Gastrocnemius medialis (tissue), 4 donors: ENCODE data around the gene DPM2. TPM values are rescaled to one million over a fixed set of nuclear protein-coding genes. Genes with fewer than 3 reads are reported as not detected.

Source experiments
- ATAC-seq, 2 donors: fragments of 150-250 bp; one replicate each; pipeline ENCODE4 v1.9.1; 2016
- DNase-seq, 2 donors: peaks; one replicate each; pipeline ENCODE4 v3.0.0-alpha.2; 2019
- H3K27ac ChIP-seq, 4 donors: fragments of 200-600 bp; sonication (generic); 1 replicate in 1 of 4; 2 replicates in 3 of 4; pipeline ENCODE4 v1.5.1; 2016 to 2018; ENCODE audit warnings: mild to moderate bottlenecking in 2 of 4, moderate library complexity in 1 of 4
- H3K27me3 ChIP-seq, 3 donors: fragments of 200-600 bp; sonication (generic) in 2 of 3; 1 replicate in 1 of 3; 2 replicates in 2 of 3; pipeline versions ENCODE4 v1.5.1 to v1.6.0; 2016 to 2019; ENCODE audit warnings: mild to moderate bottlenecking in 1 of 3, moderate library complexity in 1 of 3
- H3K36me3 ChIP-seq, 2 donors: fragments of 200-600 bp; sonication (generic) in 1 of 2; one replicate each; pipeline ENCODE4 v1.5.1; 2017 to 2018
- H3K4me1 ChIP-seq, 2 donors: fragments of 200-600 bp; sonication (generic) in 1 of 2; one replicate each; pipeline ENCODE4 v1.5.1; 2016 to 2017; ENCODE audit warnings: mild to moderate bottlenecking in 2 of 2
- H3K4me3 ChIP-seq, 4 donors: fragments of 200-600 bp; sonication (generic) in 3 of 4; 1 replicate in 1 of 4; 2 replicates in 3 of 4; pipeline ENCODE4 v1.5.1; 2016 to 2019; ENCODE audit warnings: mild to moderate bottlenecking in 2 of 4
- H3K9me3 ChIP-seq, 3 donors: fragments of 200-600 bp; sonication (generic) in 2 of 3; 1 replicate in 1 of 3; 2 replicates in 2 of 3; pipeline ENCODE4 v1.5.1; 2016 to 2019
- POLR2A ChIP-seq, 2 donors: fragments of 450-650 bp; IDR thresholded peaks; one replicate each; pipeline ENCODE4 v1.6.1; 2017; ENCODE audit warnings: antibody characterized with exemption in 2 of 2, mild to moderate bottlenecking in 2 of 2, moderate library complexity in 2 of 2
- in situ Hi-C, 4 donors: fragments of 200-750 bp; cut with MboI; loops; one replicate each; pipeline versions ENCODE4 v1.15.0 to v1.8.0; 2017; ENCODE audit warnings: low sequenced_read_pairs in 4 of 4
- intact Hi-C: fragments of 100-400 bp; cut with DNase I; formaldehyde crosslinking; loops from one replicate; pipeline ENCODE4 v1.15.1; 2023; ENCODE audit warnings: low total_unique reads
- total RNA-seq, 4 donors: library from RNA; depleted of rRNA; stranded (reverse); fragments of >200 nt; gene quantifications; one replicate each; pipeline versions ENCODE4 v1.1.0 to v1.2.3, GENCODE V29; 2016
- TF ChIP-seq, protein P1 (sequence below), 5 experiments: fragments of 450-650 bp in 3 of 5; fragments of 200-600 bp in 2 of 5; sonication (generic) in 2 of 5; IDR thresholded peaks in 4 of 5; conservative IDR thresholded peaks in 1 of 5; 1 replicate in 4 of 5; 2 replicates in 1 of 5; pipeline ENCODE4 v1.5.1; 2016 to 2019; ENCODE audit warnings: antibody characterized with exemption in 5 of 5, mild to moderate bottlenecking in 3 of 5, moderate library complexity in 3 of 5

Gene DPM2
- total RNA-seq, 4 donors from 2014 or later, result 4.7 to 10.4 (median 5.9) TPM

DNA sequence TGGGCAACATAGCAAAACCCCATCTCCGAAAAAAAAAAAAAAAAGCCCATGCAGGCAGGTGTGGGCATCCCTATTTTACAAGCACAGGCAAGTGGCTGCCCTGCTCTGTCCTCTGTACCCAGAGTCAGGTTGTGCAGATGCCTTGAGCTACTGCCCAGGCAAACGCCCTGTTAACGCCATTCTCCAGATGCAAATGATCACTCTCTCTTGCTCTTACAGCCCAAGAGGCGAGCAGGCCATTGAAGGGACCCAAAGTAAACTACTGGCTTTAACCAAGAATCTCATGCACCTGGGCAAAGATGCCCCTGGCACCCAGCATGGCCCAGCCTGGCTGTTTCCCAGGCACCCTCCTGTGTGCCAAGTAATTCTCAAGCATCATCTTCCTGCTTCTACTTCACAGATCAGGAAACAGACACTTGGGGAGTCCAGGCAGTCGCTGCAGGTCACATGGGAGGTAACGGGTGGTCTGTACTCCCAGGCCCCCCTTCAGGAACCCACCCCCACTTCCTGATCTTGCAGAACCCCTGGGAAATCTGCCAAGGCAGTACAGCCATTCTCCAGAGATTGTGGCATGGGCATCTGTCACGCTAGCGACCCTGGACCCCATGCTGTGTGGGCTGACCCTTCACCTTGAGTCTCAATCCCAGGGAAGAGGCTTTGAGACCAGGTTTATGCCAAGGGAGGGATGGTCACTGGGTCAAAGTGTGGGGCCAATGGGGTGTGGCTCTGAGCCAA is 28.9 kb upstream of the DPM2 start:
- H3K9me3 ChIP-seq, result no peaks in the 10 kb centered on the region
- no peak for ATAC-seq
- no peaks in the 10 kb centered on the region for H3K36me3 ChIP-seq
- peak overlapping the region; percentile 77 to 88 (median 84) for H3K27ac ChIP-seq
- no peaks in the 10 kb centered on the region for H3K27me3 ChIP-seq
- H3K4me3 ChIP-seq, result no peak overlapping the region
- in situ Hi-C loops, result loop anchor here in 2 of 4 donors (25.0 kb wide), 1 partner anchor 146 kb away; no protein-coding TSS in a partner anchor
- intact Hi-C loops, result loop anchor here (5.0 kb wide), 1 partner anchor 131 kb away; no protein-coding TSS in a partner anchor
- DNase-seq, result no peak
- peaks cover 51 to 55% of the 10 kb centered on the region in 2 donors for H3K4me1 ChIP-seq
- TF ChIP-seq, protein P1, sequence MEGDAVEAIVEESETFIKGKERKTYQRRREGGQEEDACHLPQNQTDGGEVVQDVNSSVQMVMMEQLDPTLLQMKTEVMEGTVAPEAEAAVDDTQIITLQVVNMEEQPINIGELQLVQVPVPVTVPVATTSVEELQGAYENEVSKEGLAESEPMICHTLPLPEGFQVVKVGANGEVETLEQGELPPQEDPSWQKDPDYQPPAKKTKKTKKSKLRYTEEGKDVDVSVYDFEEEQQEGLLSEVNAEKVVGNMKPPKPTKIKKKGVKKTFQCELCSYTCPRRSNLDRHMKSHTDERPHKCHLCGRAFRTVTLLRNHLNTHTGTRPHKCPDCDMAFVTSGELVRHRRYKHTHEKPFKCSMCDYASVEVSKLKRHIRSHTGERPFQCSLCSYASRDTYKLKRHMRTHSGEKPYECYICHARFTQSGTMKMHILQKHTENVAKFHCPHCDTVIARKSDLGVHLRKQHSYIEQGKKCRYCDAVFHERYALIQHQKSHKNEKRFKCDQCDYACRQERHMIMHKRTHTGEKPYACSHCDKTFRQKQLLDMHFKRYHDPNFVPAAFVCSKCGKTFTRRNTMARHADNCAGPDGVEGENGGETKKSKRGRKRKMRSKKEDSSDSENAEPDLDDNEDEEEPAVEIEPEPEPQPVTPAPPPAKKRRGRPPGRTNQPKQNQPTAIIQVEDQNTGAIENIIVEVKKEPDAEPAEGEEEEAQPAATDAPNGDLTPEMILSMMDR (IDR thresholded peaks at IDR 0.05 in 4 of 5, conservative IDR thresholded peaks at IDR 0.05 in 1 of 5), result no peak
- TF ChIP-seq POLR2A (IDR thresholded peaks at IDR 0.05), result no peak

DNA sequence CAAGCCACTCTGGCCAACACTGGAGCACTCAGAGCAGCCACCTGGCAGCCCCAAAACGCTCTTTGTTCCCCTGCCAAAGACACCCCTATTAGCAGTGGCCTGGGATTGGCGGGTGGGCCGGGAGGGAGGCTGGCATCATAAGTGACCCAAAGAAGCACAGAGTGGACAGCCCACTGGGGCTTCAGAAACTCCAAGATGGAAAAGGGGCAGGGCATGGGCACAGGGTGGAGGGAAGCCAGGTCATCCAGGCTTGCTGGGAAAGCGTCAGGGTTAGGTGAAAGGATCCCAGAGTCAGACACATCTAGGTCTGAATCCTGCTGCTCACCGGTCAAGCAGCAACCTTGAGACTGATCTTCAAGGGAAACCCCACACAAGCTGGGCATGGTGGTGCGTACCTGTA is 28.3 kb upstream of the DPM2 start:
- Histone ChIP-seq H3K9me3 (no peaks in the 10 kb centered on the region), H3K27me3 (no peaks in the 10 kb centered on the region), H3K27ac (peak overlapping the region; percentile 77 to 88 (median 84)), H3K36me3 (no peaks in the 10 kb centered on the region), H3K4me3 (peak overlapping the region in 3 of 4 donors; percentile 2 to 25 (median 8)), H3K4me1 (peaks cover 44 to 54% of the 10 kb centered on the region in 2 donors)
- DNase-seq (no peak), ATAC-seq (peak; percentile 4 to 6)
- intact Hi-C loops, result loop anchor here (1.0 to 5.0 kb wide), 2 partner anchors 15 to 131 kb away; no protein-coding TSS in a partner anchor
- no peak for TF ChIP-seq POLR2A (IDR thresholded peaks at IDR 0.05)
- TF ChIP-seq, protein P1 (IDR thresholded peaks at IDR 0.05 in 4 of 5, conservative IDR thresholded peaks at IDR 0.05 in 1 of 5), result no peak
- in situ Hi-C loops, result loop anchor here in 2 of 4 donors (25.0 kb wide), 1 partner anchor 146 kb away; no protein-coding TSS in a partner anchor

DNA sequence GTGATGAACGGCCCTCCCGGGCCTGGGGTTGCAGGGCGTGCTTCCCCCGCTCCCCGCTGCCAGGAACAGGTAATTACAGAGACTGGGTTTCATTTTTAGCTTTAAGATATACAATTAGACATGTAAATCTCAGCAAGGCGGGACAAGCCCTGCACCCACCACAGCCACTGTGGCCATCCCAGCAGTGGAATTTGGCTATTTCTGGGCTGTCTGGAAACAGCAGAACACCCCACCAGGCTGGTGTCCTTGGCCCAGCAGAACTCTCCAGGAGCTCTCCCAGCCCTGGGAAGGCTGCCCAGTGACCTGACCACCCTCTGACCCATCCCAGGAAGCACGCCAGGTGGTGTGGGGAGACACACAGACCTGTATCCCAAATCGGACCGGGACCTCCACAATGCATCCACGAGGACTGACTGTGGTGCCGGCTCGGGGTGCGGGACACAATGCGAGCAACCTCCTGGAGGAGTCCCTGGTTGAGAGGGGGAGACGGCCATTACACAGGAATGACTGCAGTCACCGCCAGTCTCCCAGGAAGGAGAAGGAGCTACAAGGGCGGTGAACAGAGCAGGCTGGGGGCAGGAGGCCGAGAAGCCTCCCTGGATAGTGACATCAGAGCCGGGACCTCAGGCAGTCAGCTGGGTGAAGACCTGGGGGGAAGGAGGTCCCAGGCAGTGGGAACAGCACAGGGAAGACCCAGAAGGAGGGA is 25.9 kb upstream of the DPM2 start:
- H3K27me3 ChIP-seq, result no peaks in the 10 kb centered on the region
- no peak for DNase-seq
- intact Hi-C loops (no loop called here), in situ Hi-C loops (loop anchor here in 2 of 4 donors (25.0 kb wide), 1 partner anchor 149 kb away; no protein-coding TSS in a partner anchor)
- no peaks in the 10 kb centered on the region for H3K36me3 ChIP-seq
- H3K4me1 ChIP-seq, result peaks cover 35 to 39% of the 10 kb centered on the region in 2 donors
- TF ChIP-seq, protein P1 (IDR thresholded peaks at IDR 0.05 in 4 of 5, conservative IDR thresholded peaks at IDR 0.05 in 1 of 5), result no peak
- no peak for TF ChIP-seq POLR2A (IDR thresholded peaks at IDR 0.05)
- no peak overlapping the region for H3K4me3 ChIP-seq
- peak overlapping the region in 3 of 4 donors; percentile 9 to 37 (median 23) for H3K27ac ChIP-seq
- no peaks in the 10 kb centered on the region for H3K9me3 ChIP-seq
- no peak for ATAC-seq

DNA sequence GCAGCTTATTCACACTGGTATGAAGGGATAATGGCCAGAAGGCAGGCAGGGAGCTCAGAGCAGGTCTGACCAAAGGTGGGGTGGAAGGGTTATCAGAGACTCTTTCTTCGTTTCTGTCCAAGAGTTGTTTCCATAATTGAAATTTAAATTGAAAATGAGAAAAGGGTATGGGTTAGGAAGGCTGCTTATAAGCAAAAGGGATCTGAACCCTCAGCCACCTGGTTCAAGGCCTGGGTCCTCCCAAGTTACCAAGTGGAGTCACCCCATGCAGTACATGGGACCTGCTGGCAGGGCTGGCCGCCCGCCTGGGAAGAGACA is 25.3 kb upstream of the DPM2 start:
- no peaks in the 10 kb centered on the region for H3K27me3 ChIP-seq
- H3K27ac ChIP-seq, result peak overlapping the region in 2 of 4 donors; percentile 23 to 37
- H3K9me3 ChIP-seq, result no peaks in the 10 kb centered on the region
- TF ChIP-seq, protein P1 (IDR thresholded peaks at IDR 0.05 in 4 of 5, conservative IDR thresholded peaks at IDR 0.05 in 1 of 5), result no peak
- no peak for TF ChIP-seq POLR2A (IDR thresholded peaks at IDR 0.05)
- ATAC-seq, result no peak
- H3K4me1 ChIP-seq, result peaks cover 30 to 34% of the 10 kb centered on the region in 2 donors
- intact Hi-C loops (no loop called here), in situ Hi-C loops (loop anchor here in 2 of 4 donors (25.0 kb wide), 1 partner anchor 149 kb away; no protein-coding TSS in a partner anchor)
- H3K36me3 ChIP-seq, result no peaks in the 10 kb centered on the region
- DNase-seq, result no peak
- H3K4me3 ChIP-seq, result no peak overlapping the region
